Testis (tissue), 2 donors: Measurements from ENCODE around the gene MXD3.

ENCODE experiments used
- CTCF ChIP-seq, 3 experiments: fragments of 450-650 bp in 2 of 3; fragments of 200-600 bp in 1 of 3; sonication (generic) in 1 of 3; IDR thresholded peaks; one replicate each; pipeline ENCODE4 v1.5.1; 2016 to 2019; ENCODE audit warnings: antibody characterized with exemption in 3 of 3, mild to moderate bottlenecking in 2 of 3, moderate library complexity in 1 of 3
- POLR2A ChIP-seq: fragments of 450-650 bp; IDR thresholded peaks from one replicate; pipeline ENCODE4 v1.6.1; 2017; ENCODE audit warnings: antibody characterized with exemption, mild to moderate bottlenecking, moderate library complexity

GRCh38 chr5:177349362-177349647 is 37.6 kb upstream of the MXD3 start:
- TF ChIP-seq CTCF (IDR thresholded peaks at IDR 0.05), result no peak
- no peak for TF ChIP-seq POLR2A
